Sigmoid colon (tissue), 7 donors: ENCODE data around the gene TBC1D1. TPM values are rescaled to one million over a fixed set of nuclear protein-coding genes. Genes with fewer than 3 reads are reported as not detected.

ENCODE experiments used
- DNase-seq: peaks from one replicate; pipeline ENCODE4 v3.0.0-alpha.2; 2019
- H3K27ac ChIP-seq, 4 donors: fragments of 200-600 bp; sonication (generic); one replicate each; pipeline ENCODE4 v1.5.1; 2016 to 2019; ENCODE audit warnings: mild to moderate bottlenecking in 1 of 4
- H3K27me3 ChIP-seq, 3 donors: fragments of 200-600 bp; sonication (generic); one replicate each; pipeline ENCODE4 v1.5.1; 2019; ENCODE audit warnings: mild to moderate bottlenecking in 1 of 3
- H3K36me3 ChIP-seq, 4 donors: fragments of 200-600 bp; sonication (generic); one replicate each; pipeline ENCODE4 v1.5.1; 2016 to 2019
- H3K4me1 ChIP-seq, 4 donors: fragments of 200-600 bp; sonication (generic); one replicate each; pipeline ENCODE4 v1.5.1; 2017 to 2019
- H3K4me3 ChIP-seq, 4 donors: fragments of 200-600 bp; sonication (generic); one replicate each; pipeline ENCODE4 v1.5.1; 2017 to 2019; ENCODE audit warnings: mild to moderate bottlenecking in 2 of 4, moderate library complexity in 1 of 4
- H3K9me3 ChIP-seq, 4 donors: fragments of 200-600 bp in 3 of 4; sonication (generic) in 3 of 4; one replicate each; pipeline versions ENCODE4 v1.5.1 to v1.6.1; 2013 to 2019
- EP300 ChIP-seq, 4 donors: sonication (generic); formaldehyde crosslinking; IDR thresholded peaks; one replicate each; pipeline ENCODE4 v1.6.1; 2017; ENCODE audit warnings: antibody characterized with exemption in 4 of 4
- POLR2A ChIP-seq, 2 donors: fragments of 450-650 bp; IDR thresholded peaks; one replicate each; pipeline ENCODE4 v1.6.1; 2016; ENCODE audit warnings: antibody characterized with exemption in 2 of 2, mild to moderate bottlenecking in 2 of 2, moderate library complexity in 2 of 2
- POLR2AphosphoS5 ChIP-seq, 4 donors: sonication (generic); formaldehyde crosslinking; IDR thresholded peaks; one replicate each; pipeline ENCODE4 v1.6.1; 2017; ENCODE audit warnings: antibody characterized with exemption in 4 of 4
- WGBS, 2 donors: extraction: QIAGEN DNeasy Blood & Tissue Kit; methylation state at CpG; one replicate each; pipeline ENCODE4 v1.1.7; 2013; 5-methylcytosine and 5-hydroxymethylcytosine counted together
- intact Hi-C: fragments of 100-400 bp; cut with DNase I; formaldehyde crosslinking; loops from one replicate; pipeline ENCODE4 v1.15.1; 2023
- polyA plus RNA-seq, 3 donors: library from polyadenylated mRNA; stranded (reverse); fragments of 200-250 nt; gene quantifications; one replicate each; pipeline ENCODE4 v1.2.3, GENCODE V29; 2013
- total RNA-seq, 4 donors: library from RNA; depleted of rRNA; stranded (reverse); fragments of >200 nt; gene quantifications; one replicate each; pipeline ENCODE4 v1.1.0, GENCODE V29; 2016
- TF ChIP-seq, protein P1 (sequence below), 4 experiments: fragments of 450-650 bp in 3 of 4; fragments of 200-600 bp in 1 of 4; IDR thresholded peaks; one replicate each; pipeline ENCODE4 v1.5.1; 2016 to 2019; ENCODE audit warnings: antibody characterized with exemption in 4 of 4, mild to moderate bottlenecking in 3 of 4, moderate library complexity in 2 of 4
- donor health status: healthy with polysubstance abuse.
- donor health status: Bipolar disorder and iron deficiency.
- donor health status: healthy.

Gene TBC1D1
- total and polyA plus RNA-seq, 7 donors, result 31.2 to 450 (median 253) TPM

- Histone ChIP-seq H3K9me3 (no peaks in the 10 kb centered on the region), H3K27ac (no peak overlapping the region), H3K36me3 (peaks cover 0 to 17% (median 0%) of the 10 kb centered on the region in 4 donors), H3K27me3 (no peaks in the 10 kb centered on the region), H3K4me1 (peaks cover 0 to 39% (median 26%) of the 10 kb centered on the region in 4 donors), H3K4me3 (no peak overlapping the region)
- no peak for DNase-seq
- TF ChIP-seq EP300 (IDR thresholded peaks at IDR 0.05) (no peak), POLR2A (IDR thresholded peaks at IDR 0.05) (no peak), POLR2AphosphoS5 (IDR thresholded peaks at IDR 0.05) (no peak)
- TF ChIP-seq, protein P1, sequence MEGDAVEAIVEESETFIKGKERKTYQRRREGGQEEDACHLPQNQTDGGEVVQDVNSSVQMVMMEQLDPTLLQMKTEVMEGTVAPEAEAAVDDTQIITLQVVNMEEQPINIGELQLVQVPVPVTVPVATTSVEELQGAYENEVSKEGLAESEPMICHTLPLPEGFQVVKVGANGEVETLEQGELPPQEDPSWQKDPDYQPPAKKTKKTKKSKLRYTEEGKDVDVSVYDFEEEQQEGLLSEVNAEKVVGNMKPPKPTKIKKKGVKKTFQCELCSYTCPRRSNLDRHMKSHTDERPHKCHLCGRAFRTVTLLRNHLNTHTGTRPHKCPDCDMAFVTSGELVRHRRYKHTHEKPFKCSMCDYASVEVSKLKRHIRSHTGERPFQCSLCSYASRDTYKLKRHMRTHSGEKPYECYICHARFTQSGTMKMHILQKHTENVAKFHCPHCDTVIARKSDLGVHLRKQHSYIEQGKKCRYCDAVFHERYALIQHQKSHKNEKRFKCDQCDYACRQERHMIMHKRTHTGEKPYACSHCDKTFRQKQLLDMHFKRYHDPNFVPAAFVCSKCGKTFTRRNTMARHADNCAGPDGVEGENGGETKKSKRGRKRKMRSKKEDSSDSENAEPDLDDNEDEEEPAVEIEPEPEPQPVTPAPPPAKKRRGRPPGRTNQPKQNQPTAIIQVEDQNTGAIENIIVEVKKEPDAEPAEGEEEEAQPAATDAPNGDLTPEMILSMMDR (IDR thresholded peaks at IDR 0.05), result no peak
- intact Hi-C loops, result no loop called here
- 92% methylated on average over 3 of the region's 3 CpGs for WGBS, 2 donors
Observed at GRCh38 chr4:37934609-37935008, 43.7 kb downstream of the TBC1D1 start.

- intact Hi-C loops, result no loop called here
Observed at GRCh38 chr4:37935026-37935425, 44.1 kb downstream of the TBC1D1 start.

DNA sequence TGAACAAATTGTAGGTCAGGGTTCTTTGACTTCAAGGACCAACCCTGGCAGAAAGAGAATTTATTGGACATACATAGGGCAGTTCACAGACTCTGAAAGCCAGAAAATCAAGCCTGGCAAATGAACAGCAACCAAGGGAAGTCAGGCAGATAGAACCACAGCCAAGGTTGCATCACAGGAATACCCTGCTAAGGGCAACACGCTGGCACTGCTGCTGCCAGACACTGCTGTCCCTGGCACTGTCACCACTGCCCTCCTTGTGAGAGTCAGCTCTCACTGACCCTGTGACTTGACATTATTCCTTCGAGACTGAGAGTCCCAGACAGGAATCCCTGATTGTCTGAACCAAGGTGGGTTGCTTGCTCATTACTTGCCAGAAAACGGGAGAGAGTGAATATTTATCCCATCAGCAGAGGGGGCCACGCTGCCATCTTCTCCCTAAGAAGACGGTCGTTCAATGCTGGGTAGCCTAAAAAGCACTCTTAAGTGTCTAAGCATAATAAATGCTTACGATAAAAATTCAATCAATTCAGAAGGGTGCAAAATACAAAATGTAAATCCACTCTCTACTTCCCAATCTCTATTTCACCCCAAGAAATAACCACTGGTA, 46.1 kb downstream of the TBC1D1 start:
- no peak for TF ChIP-seq POLR2AphosphoS5 (IDR thresholded peaks at IDR 0.05)
- Histone ChIP-seq H3K27me3 (no peaks in the 10 kb centered on the region), H3K36me3 (peaks cover 0 to 9% (median 0%) of the 10 kb centered on the region in 4 donors), H3K4me3 (no peak overlapping the region), H3K4me1 (peaks cover 0 to 24% (median 20%) of the 10 kb centered on the region in 4 donors), H3K27ac (peak overlapping the region in 2 of 4 donors; percentile 12 to 29), H3K9me3 (no peaks in the 10 kb centered on the region)
- intact Hi-C loops, result no loop called here
- 77 to 83% methylated on average over 7 of the region's 7 CpGs for WGBS, 2 donors
- no peak for DNase-seq

More at GRCh38 chr4:37935026-37935425, 44.1 kb downstream of the TBC1D1 start:
- H3K36me3 ChIP-seq, result peaks cover 0 to 17% (median 0%) of the 10 kb centered on the region in 4 donors
- TF ChIP-seq POLR2A (IDR thresholded peaks at IDR 0.05) (no peak), POLR2AphosphoS5 (IDR thresholded peaks at IDR 0.05) (no peak), EP300 (IDR thresholded peaks at IDR 0.05) (no peak)
- TF ChIP-seq, protein P1 (IDR thresholded peaks at IDR 0.05), result no peak
- no peak overlapping the region for H3K27ac ChIP-seq
- no peak overlapping the region for H3K4me3 ChIP-seq
- DNase-seq, result no peak
- 74 to 82% methylated on average over 4 of the region's 4 CpGs for WGBS, 2 donors
- H3K9me3 ChIP-seq, result no peaks in the 10 kb centered on the region
- peaks cover 0 to 35% (median 25%) of the 10 kb centered on the region in 4 donors for H3K4me1 ChIP-seq
- no peaks in the 10 kb centered on the region for H3K27me3 ChIP-seq

- WGBS, 2 donors, result 62 to 74% methylated on average over 3 of the region's 3 CpGs
- Histone ChIP-seq H3K27ac (no peak overlapping the region), H3K9me3 (no peaks in the 10 kb centered on the region), H3K36me3 (peaks cover 0 to 9% (median 0%) of the 10 kb centered on the region in 4 donors), H3K4me1 (peaks cover 0 to 20% (median 16%) of the 10 kb centered on the region in 4 donors), H3K4me3 (no peak overlapping the region), H3K27me3 (no peaks in the 10 kb centered on the region)
- TF ChIP-seq POLR2A (IDR thresholded peaks at IDR 0.05), result no peak
- intact Hi-C loops, result no loop called here
- DNase-seq, result no peak
Observed at GRCh38 chr4:37938208-37938607, 47.3 kb downstream of the TBC1D1 start.

DNA sequence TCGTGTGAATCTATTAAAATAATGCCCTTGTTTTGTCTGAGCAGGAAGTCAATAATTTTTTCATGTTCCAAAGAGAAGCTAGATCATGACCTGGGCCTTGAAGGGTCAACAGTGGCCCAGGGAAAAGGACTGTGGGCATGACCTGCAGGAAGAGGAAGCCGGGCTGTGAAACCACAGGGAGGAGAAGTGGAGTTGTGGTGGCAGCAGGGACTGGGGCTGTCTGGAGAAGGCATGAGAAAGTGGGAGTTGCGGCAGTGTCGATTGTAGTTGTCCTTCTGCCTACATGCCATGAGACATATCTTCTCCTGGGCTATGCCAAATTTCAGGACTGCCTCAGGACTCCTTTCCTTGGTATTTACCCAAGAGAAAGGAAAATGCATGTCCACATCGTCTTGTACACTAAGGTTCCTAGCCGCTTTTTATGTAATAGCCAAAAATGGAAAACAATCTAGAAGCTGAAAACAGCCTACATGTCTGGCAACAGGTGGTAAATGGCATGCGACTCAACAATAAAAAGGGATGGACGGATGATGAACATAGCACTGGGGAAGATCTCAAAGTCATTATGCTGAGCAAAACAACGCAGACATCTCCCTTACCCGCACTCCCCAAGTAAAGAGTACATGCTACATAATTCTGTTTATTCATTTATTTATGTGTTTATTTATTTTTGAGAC, 55.8 kb downstream of the TBC1D1 start:
- H3K4me1 ChIP-seq, result peaks cover 0 to 39% (median 29%) of the 10 kb centered on the region in 4 donors
- intact Hi-C loops, result no loop called here
- H3K4me3 ChIP-seq, result no peak overlapping the region
- no peaks in the 10 kb centered on the region for H3K9me3 ChIP-seq
- no peak overlapping the region for H3K27ac ChIP-seq
- no peaks in the 10 kb centered on the region for H3K36me3 ChIP-seq
- H3K27me3 ChIP-seq, result no peaks in the 10 kb centered on the region
- WGBS, 2 donors, result 78 to 88% methylated on average over 10 of the region's 10 CpGs
- DNase-seq, result no peak
- TF ChIP-seq POLR2AphosphoS5 (IDR thresholded peaks at IDR 0.05) (no peak), EP300 (IDR thresholded peaks at IDR 0.05) (no peak), POLR2A (IDR thresholded peaks at IDR 0.05) (no peak)
- TF ChIP-seq, protein P1 (IDR thresholded peaks at IDR 0.05), result no peak
